ENCODE results near the gene ACRBP. TPM values are rescaled to one million over a fixed set of nuclear protein-coding genes. Genes with fewer than 3 reads are reported as not detected.
A peak's percentile ranks its signal among the peaks of the same experiment; 100 is the strongest.

ACRBP gene
- total RNA-seq, 1 experiment from 2014 or later = 1.3 TPM

DNA sequence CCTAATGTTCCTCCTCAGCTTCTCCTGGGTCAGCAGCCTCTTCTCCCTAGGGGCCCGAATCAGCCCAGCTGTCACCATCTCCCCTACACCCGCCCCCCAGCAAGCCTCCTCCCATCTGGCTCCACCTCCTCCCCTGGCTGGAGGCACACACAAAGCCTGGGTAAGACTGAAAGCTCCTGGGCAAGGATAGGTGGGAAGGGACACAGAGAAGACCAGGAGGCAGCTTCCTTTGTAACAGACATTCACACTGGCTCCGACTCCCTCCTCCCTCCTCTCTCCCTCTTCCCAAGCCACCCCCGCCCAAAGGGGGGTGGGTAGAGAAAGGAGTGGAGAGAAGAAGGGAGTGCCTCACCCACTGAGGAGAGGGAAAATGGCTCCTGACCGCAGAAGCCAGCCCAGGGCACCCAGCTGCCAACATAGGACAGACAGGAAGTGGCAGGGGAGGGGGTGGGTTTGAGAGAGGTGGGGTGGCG lies 44.1 kb downstream of the ACRBP start:
- no peaks in the 10 kb centered on the region for H3K27me3 ChIP-seq (ENCODE audit: insufficient read depth, low read length)
- H3K56ac ChIP-seq (ENCODE audit: insufficient read length, low read depth, low read length) = no peak overlapping the region
- H3K4ac ChIP-seq (ENCODE audit: low read depth, low read length) = no peak overlapping the region
- no peak overlapping the region for H2BK5ac ChIP-seq (ENCODE audit: insufficient read length, low read length)
- H2BK120ac ChIP-seq (ENCODE audit: low read depth, low read length, poor library complexity, severe bottlenecking) = no peak overlapping the region
- peak overlapping the region in 1 of 3 experiments; percentile 70; a peak in 3 of 7 replicates for H3K27ac Mint-ChIP-seq
- H3K14ac ChIP-seq (ENCODE audit: insufficient read depth, low read length) = no peak overlapping the region
- peaks cover 60 to 78% (median 76%) of the 10 kb centered on the region in 3 experiments for H3K36me3 Mint-ChIP-seq (ENCODE audit: insufficient read depth in 1 of 3, low read depth in 3 of 3)
- no peaks in the 10 kb centered on the region for H4K20me1 ChIP-seq (ENCODE audit: control insufficient read depth, insufficient read depth, insufficient read length)
- no peak overlapping the region for H2BK20ac ChIP-seq (ENCODE audit: low read depth, low read length, poor library complexity, severe bottlenecking)
- peaks cover 27% of the 10 kb centered on the region; the same call in 1 of the 2 replicates for H3K79me2 ChIP-seq (ENCODE audit: insufficient read depth, low read length)
- H3K4me3 Mint-ChIP-seq = peak overlapping the region in 1 of 2 experiments; percentile 46; a peak in 3 of 5 replicates
- H3K4me1 ChIP-seq (ENCODE audit: insufficient read depth, low read length) = peaks cover 2% of the 10 kb centered on the region; the same call in 1 of the 2 replicates
- no peak overlapping the region for H2BK15ac ChIP-seq (ENCODE audit: low read depth, low read length)
- H3K27me3 Mint-ChIP-seq (ENCODE audit: low read depth) = no peaks in the 10 kb centered on the region
- H3K9ac ChIP-seq (ENCODE audit: extremely low read depth, insufficient read length, low read length) = no peak overlapping the region
- no CpG with 5 or more reads among the region's 6 CpGs for WGBS (ENCODE audit: extremely low coverage, insufficient read length, low lambda C conversion rate)
- H3K27ac ChIP-seq (ENCODE audit: insufficient read length, low read depth, low read length) = no peak overlapping the region
- H3K23ac ChIP-seq (ENCODE audit: insufficient read length, low read depth, low read length) = no peak overlapping the region
- H3K9me3 ChIP-seq (ENCODE audit: control insufficient read depth, low read depth, low read length) = no peaks in the 10 kb centered on the region
- no peak overlapping the region for H3K4me2 ChIP-seq (ENCODE audit: insufficient read depth, insufficient read length, low read length)
- no peak overlapping the region for H2AFZ ChIP-seq (ENCODE audit: low read length)
- H3K23me2 ChIP-seq (ENCODE audit: insufficient read length, low read depth, low read length, poor library complexity, severe bottlenecking) = peaks cover 5% of the 10 kb centered on the region
- H3K4me1 Mint-ChIP-seq = peaks cover 29 to 32% of the 10 kb centered on the region in 2 experiments
- no peak overlapping the region for H2BK12ac ChIP-seq (ENCODE audit: insufficient read length, low read depth, low read length)
- no peak for TF ChIP-seq CTCF (conservative IDR thresholded peaks at IDR 0.05)
- H4K5ac ChIP-seq (ENCODE audit: insufficient read length, low read depth, low read length) = no peak overlapping the region
- H4K91ac ChIP-seq (ENCODE audit: insufficient read length, low read depth, low read length) = no peak overlapping the region
- H3K79me1 ChIP-seq (ENCODE audit: insufficient read depth, low read depth, low read length, poor library complexity, severe bottlenecking) = peaks cover 3% of the 10 kb centered on the region
- no peak overlapping the region for H3T11ph ChIP-seq (ENCODE audit: low read length)
- H2AK5ac ChIP-seq (ENCODE audit: insufficient read length, low read length) = no peak overlapping the region
- H3K18ac ChIP-seq (ENCODE audit: insufficient read length, low read depth, low read length) = no peak overlapping the region
- DNase-seq = peak; percentile 41
- no peaks in the 10 kb centered on the region for H3K9me3 Mint-ChIP-seq
- H4K8ac ChIP-seq (replicated peaks; ENCODE audit: insufficient read length, low read depth, low read length) = no peak overlapping the region
